GM21447 (cell line): Measurements from ENCODE around the gene SYCE3.

ENCODE experiments used
- ATAC-seq: cut with Tn5 transposase; IDR thresholded peaks from one replicate; pipeline ENCODE4 v1.9.1; 2021; ENCODE audit not compliant: unreplicated experiment

The SYCE3 gene

GRCh38 chr22:50504369-50505211 lies 58.1 kb downstream of the SYCE3 start:
- ATAC-seq = no peak

DNA sequence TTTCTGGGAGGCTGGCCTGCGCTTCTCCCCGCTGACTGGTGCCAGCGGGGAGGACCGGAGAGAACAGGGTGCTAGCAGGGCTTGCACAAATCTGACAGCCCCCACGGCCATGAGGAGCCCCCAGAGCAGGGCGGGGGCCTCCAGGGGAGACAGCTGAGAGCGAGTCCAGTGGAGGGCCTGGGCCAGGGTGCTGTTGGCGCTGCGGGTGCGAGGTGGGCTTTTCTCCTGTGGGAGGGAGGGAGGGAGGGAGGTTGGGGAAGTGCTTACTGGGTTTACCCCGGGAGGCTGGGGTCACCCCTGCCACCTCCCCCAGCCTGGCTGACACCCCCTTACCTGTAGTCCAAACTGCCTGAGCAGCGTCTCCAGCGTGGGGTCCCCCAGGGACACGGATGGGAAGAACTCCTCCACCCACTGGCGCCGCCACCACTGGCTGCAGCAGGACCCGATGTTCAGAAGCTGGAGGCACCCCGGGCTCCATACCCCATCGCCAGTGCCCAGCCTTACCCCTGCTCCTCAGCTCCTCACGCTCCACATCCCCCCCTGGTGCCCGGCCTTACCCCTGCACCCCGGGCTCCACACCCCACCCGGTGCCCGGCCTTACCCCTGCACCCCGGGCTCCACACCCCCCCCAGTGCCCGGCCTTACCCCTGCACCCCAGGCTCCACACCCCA lies 59.1 kb downstream of the SYCE3 start:
- ATAC-seq = no peak

DNA sequence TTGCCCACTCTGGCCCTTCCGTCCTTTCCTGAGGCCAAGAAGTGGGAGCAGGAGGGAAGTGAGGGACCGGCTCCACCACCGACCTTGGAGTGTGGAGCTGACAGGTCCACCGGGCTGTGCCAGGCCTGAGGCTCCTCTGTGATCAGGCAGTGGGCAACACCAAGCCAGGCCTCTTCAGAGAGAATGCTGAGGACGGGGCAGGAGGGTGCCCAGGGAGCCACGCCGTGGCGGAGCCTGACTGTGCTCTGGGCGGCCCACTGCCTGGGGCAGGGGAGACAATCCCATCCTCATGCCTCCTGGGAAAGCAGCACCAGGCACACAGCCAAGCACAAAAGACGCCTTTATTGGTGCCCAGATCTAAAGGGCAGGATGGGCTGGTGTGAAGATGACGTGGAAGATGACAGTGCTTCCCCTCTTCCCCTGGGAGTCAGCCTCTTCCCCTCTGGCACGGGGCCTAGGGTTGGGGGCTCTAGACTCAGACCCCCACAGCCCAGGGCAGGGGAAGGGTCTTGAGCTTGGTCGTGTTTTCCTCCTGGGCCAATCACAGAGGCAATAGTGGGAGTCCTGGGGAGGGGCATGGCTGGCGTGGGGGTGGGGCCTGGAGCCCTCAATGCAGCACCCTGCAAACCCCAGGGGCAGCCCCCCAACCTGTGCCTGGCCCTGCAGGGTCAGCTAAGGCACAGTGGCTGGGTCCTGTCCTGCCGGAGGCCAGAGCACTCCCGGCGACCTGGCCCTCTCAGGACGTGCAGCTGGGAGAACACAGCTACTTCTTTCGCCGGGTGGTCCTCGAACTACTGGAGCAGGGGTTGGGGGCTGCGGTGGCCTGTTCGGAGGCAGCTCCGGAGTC lies 59.9 kb downstream of the SYCE3 start:
- ATAC-seq = no peak

- ATAC-seq = no peak
Observed at GRCh38 chr22:50502096-50502495, 60.6 kb downstream of the SYCE3 start.
